SK-N-SH (cell line): ENCODE data around the gene LRRC43. TPM values are rescaled to one million over a fixed set of nuclear protein-coding genes. Genes with fewer than 3 reads are reported as not detected.

ENCODE experiments used
- CTCF ChIA-PET: fragments of 300-600, 350-600 bp; formaldehyde crosslinking; extraction: SDS; loops from one replicate; lab custom pipeline; 2021; lab: Yijun Ruan, JAX
- POLR2A ChIA-PET: fragments of 350-600 bp; sonication (Branson Sonifier 250); formaldehyde crosslinking; extraction: SDS; loops from one replicate; lab custom pipeline; 2020; ENCODE audit warnings: antibody characterized with exemption, inconsistent platforms; lab: Yijun Ruan, JAX
- DNase-seq: peaks from one replicate; pipeline ENCODE4 v3.0.0; 2012
- H2AFZ ChIP-seq: fragments of 200-600 bp; sonication (generic); 2 replicates; pipeline ENCODE4 v1.8.1; 2016; ENCODE audit warnings: antibody characterized with exemption, mild to moderate bottlenecking, low read depth
- H3F3A ChIP-seq: fragments of 200-600 bp; sonication (generic); replicated peaks from 2 replicates; pipeline ENCODE3; 2016; ENCODE audit warnings: antibody characterized with exemption, mild to moderate bottlenecking; ENCODE audit not compliant: insufficient read depth
- H3K27ac ChIP-seq, 2 experiments: fragments of 200-500 bp in 1 of 2; fragments of 200-600 bp in 1 of 2; sonication (Bioruptor generic) in 1 of 2; sonication (generic), shearing (Covaris generic) in 1 of 2; 2 replicates each; pipeline versions ENCODE4 v1.5.1 to v1.6.1; 2014 to 2016; ENCODE audit warnings: low read depth in 2 of 2, inconsistent platforms in 1 of 2, low read length in 1 of 2, mild to moderate bottlenecking in 1 of 2, mixed read lengths in 1 of 2
- H3K27me3 ChIP-seq: fragments of 200-600 bp; sonication (generic), shearing (Covaris generic); 2 replicates; pipeline ENCODE4 v1.6.1; 2016; ENCODE audit warnings: mixed run types; ENCODE audit not compliant: insufficient read depth
- H3K36me3 ChIP-seq, 2 experiments: fragments of 200-500 bp in 1 of 2; fragments of 200-600 bp in 1 of 2; sonication (Bioruptor generic) in 1 of 2; sonication (generic) in 1 of 2; replicated peaks in 1 of 2; 2 replicates each; pipeline versions ENCODE3 to v1.5.1; 2014 to 2016; ENCODE audit warnings: low read length in 1 of 2, mild to moderate bottlenecking in 1 of 2; ENCODE audit not compliant: insufficient read depth in 2 of 2, control insufficient read depth in 1 of 2
- H3K4me1 ChIP-seq, 2 experiments: fragments of 200-500 bp in 1 of 2; fragments of 200-600 bp in 1 of 2; sonication (Bioruptor generic) in 1 of 2; sonication (generic), shearing (Covaris generic) in 1 of 2; 2 replicates each; pipeline versions ENCODE4 v1.5.1 to v1.6.1; 2014 to 2016; ENCODE audit warnings: low read depth in 1 of 2, low read length in 1 of 2, mixed run types in 1 of 2; ENCODE audit not compliant: insufficient read depth in 2 of 2, control insufficient read depth in 1 of 2
- H3K4me2 ChIP-seq: fragments of 200-600 bp; sonication (generic), shearing (Covaris generic); 2 replicates; pipeline ENCODE4 v1.6.1; 2017; ENCODE audit warnings: mixed run types
- H3K4me3 ChIP-seq, 2 experiments: fragments of 200-500 bp in 1 of 2; fragments of 200-600 bp in 1 of 2; sonication (Bioruptor generic) in 1 of 2; sonication (generic), shearing (Covaris generic) in 1 of 2; 2 replicates each; pipeline versions ENCODE4 v1.5.1 to v1.8.1; 2014 to 2016; ENCODE audit warnings: low read depth in 2 of 2, inconsistent platforms in 1 of 2, low read length in 1 of 2, mild to moderate bottlenecking in 1 of 2, mixed read lengths in 1 of 2, moderate library complexity in 1 of 2
- H3K79me2 ChIP-seq: fragments of 200-600 bp; sonication (generic); 2 replicates; pipeline ENCODE4 v1.8.1; 2017; ENCODE audit warnings: mild to moderate bottlenecking; ENCODE audit not compliant: insufficient read depth
- H3K9ac ChIP-seq: fragments of 200-600 bp; sonication (generic); 2 replicates; pipeline ENCODE4 v1.6.1; 2017; ENCODE audit warnings: mixed run types
- H3K9me2 ChIP-seq: fragments of 200-600 bp; sonication (generic); 2 replicates; pipeline ENCODE4 v1.6.1; 2017; ENCODE audit warnings: mixed run types
- H3K9me3 ChIP-seq: fragments of 200-600 bp; sonication (generic); 2 replicates; pipeline ENCODE4 v1.6.1; 2017; ENCODE audit warnings: mixed run types, mild to moderate bottlenecking, moderate library complexity
- H4K20me1 ChIP-seq: fragments of 200-600 bp; sonication (generic); 2 replicates; pipeline ENCODE4 v1.6.1; 2017; ENCODE audit warnings: mild to moderate bottlenecking, mixed run types; ENCODE audit not compliant: insufficient read depth
- CHD2 ChIP-seq: fragments of 150-350 bp; IDR thresholded peaks from 2 replicates; pipeline ENCODE4 v1.6.1; 2018; ENCODE audit warnings: low read length; ENCODE audit not compliant: partially characterized antibody
- ELF1 ChIP-seq: IDR thresholded peaks from 2 replicates; pipeline ENCODE4 v1.4.0; 2012
- EP300 ChIP-seq, 2 experiments: IDR thresholded peaks; 2 replicates each; pipeline versions ENCODE4 v1.4.0 to v1.6.1; 2012; ENCODE audit warnings: borderline replicate concordance in 1 of 2, low read depth in 1 of 2, low read length in 1 of 2
- EZH2phosphoT487 ChIP-seq: fragments of 200-600 bp; sonication (generic); IDR thresholded peaks from 2 replicates; pipeline ENCODE4 v1.6.1; 2017; ENCODE audit warnings: low read depth, mixed run types, mild to moderate bottlenecking, antibody characterized with exemption, moderate library complexity, borderline replicate concordance
- FOSL2 ChIP-seq: IDR thresholded peaks from 2 replicates; pipeline ENCODE4 v1.4.0; 2012; ENCODE audit warnings: low read depth, mild to moderate bottlenecking, moderate library complexity, borderline replicate concordance
- FOXJ3 ChIP-seq: sonication (generic); formaldehyde crosslinking; IDR thresholded peaks from 2 replicates; pipeline ENCODE4 v1.5.1; 2020; ENCODE audit warnings: mild to moderate bottlenecking, missing genetic modification reagents
- FOXM1 ChIP-seq: IDR thresholded peaks from 2 replicates; pipeline ENCODE4 v1.4.0; 2012; ENCODE audit warnings: low read depth, mild to moderate bottlenecking
- GABPA ChIP-seq: IDR thresholded peaks from 2 replicates; pipeline ENCODE4 v1.4.0; 2012; ENCODE audit warnings: low read depth, mild to moderate bottlenecking
- GATA2 ChIP-seq: sonication (generic); formaldehyde crosslinking; IDR thresholded peaks from 2 replicates; pipeline ENCODE4 v1.5.0; 2020; ENCODE audit warnings: mild to moderate bottlenecking, missing genetic modification reagents
- MAX ChIP-seq: IDR thresholded peaks from 2 replicates; pipeline ENCODE4 v1.4.0; 2012; ENCODE audit warnings: low read depth
- MEF2A ChIP-seq: IDR thresholded peaks from 2 replicates; pipeline ENCODE4 v1.4.0; 2012; ENCODE audit warnings: low read depth, borderline replicate concordance
- MXI1 ChIP-seq: IDR thresholded peaks from 2 replicates; pipeline ENCODE4 v1.6.1; 2012; ENCODE audit warnings: mild to moderate bottlenecking, low read depth, low read length, improper control_type of control experiment
- NFIC ChIP-seq: IDR thresholded peaks from 2 replicates; pipeline ENCODE4 v1.4.0; 2012; ENCODE audit warnings: borderline replicate concordance
- NRF1 ChIP-seq: IDR thresholded peaks from 2 replicates; pipeline ENCODE4 v1.6.1; 2012; ENCODE audit warnings: low read depth, mild to moderate bottlenecking, low read length
- PBX3 ChIP-seq: IDR thresholded peaks from 2 replicates; pipeline ENCODE4; 2012
- RAD21 ChIP-seq: IDR thresholded peaks from 2 replicates; pipeline ENCODE4 v1.6.1; 2012; ENCODE audit warnings: mild to moderate bottlenecking, low read length
- RCOR1 ChIP-seq: fragments of 150-350 bp; IDR thresholded peaks from 2 replicates; pipeline ENCODE4 v1.6.1; 2017; ENCODE audit warnings: antibody characterized with exemption, low read length
- REST ChIP-seq: IDR thresholded peaks from 2 replicates; pipeline ENCODE4 v1.6.1; 2012; ENCODE audit warnings: mild to moderate bottlenecking, low read depth, low read length, moderate library complexity
- RFX5 ChIP-seq: IDR thresholded peaks from 2 replicates; pipeline ENCODE4 v1.6.1; 2012; ENCODE audit warnings: mild to moderate bottlenecking, improper control_type of control experiment, low read length
- RXRA ChIP-seq: IDR thresholded peaks from 2 replicates; pipeline ENCODE4 v1.4.0; 2012; ENCODE audit warnings: low read depth, mild to moderate bottlenecking, borderline replicate concordance
- SMC3 ChIP-seq: IDR thresholded peaks from 2 replicates; pipeline ENCODE4 v1.6.1; 2012; ENCODE audit warnings: low read depth, low read length, improper control_type of control experiment
- TAF1 ChIP-seq: IDR thresholded peaks from 2 replicates; pipeline ENCODE4 v1.6.1; 2012; ENCODE audit warnings: low read depth, mild to moderate bottlenecking, low read length, moderate library complexity, borderline replicate concordance
- TCF12 ChIP-seq: IDR thresholded peaks from 2 replicates; pipeline ENCODE4 v1.4.0; 2012
- YY1 ChIP-seq: IDR thresholded peaks from 2 replicates; pipeline ENCODE4 v1.4.0; 2012; ENCODE audit warnings: low read depth, mild to moderate bottlenecking
- WGBS: methylation state at CpG from one replicate; pipeline ENCODE4 v1.1.6; 2017; ENCODE audit warnings: low lambda C conversion rate; 5-methylcytosine and 5-hydroxymethylcytosine counted together
- polyA plus RNA-seq, 3 experiments: library from polyadenylated mRNA; depleted of rRNA; stranded (reverse); fragments of >200 nt; gene quantifications; 2 replicates each; pipeline ENCODE4 v1.2.3, GENCODE V29; 2012
- TF ChIP-seq, protein P1 (sequence below): IDR thresholded peaks from 2 replicates; pipeline ENCODE4 v1.4.0; 2012; ENCODE audit warnings: low read depth, borderline replicate concordance
- TF ChIP-seq, protein P2 (sequence below): IDR thresholded peaks from 2 replicates; pipeline ENCODE4 v1.4.0; 2012; ENCODE audit warnings: low read depth, borderline replicate concordance

Gene LRRC43
- polyA plus RNA-seq, 1 of the 3 experiments (the other 2 are of a cell fraction) = 0.94 TPM

DNA sequence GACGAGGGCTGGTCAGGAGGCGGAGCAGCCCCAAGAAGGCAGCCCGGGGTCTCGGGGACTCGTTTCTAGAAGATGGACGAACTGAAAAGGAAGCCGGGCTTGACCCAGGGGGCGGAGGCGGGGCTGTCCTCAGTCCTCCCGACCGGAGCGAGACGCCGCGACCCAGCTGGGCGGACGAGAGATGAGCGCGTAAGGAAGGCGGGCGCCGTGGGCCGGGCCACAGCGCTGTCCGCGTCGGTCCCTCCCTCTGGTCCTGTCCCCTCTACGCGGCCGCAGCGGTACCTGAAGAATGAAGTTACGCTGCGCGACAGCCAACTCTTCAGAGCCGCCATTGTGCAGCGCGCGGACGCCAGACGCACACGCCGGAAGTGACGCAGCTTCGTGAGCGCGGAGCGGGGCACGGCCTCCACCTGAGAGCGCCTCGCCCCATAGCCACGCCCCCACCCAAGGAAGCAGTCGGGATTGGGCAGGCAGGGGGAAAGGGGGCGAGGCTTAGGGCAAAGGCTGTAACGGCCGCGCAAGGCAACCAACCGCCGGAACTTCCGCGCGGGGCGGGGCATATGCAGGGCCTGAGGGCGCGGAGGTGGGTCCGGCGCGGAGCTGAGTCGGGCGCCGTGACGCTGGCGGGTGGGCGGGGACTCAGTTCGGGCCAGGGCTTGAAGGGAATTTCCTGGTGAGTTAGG lies 42.9 kb downstream of the LRRC43 start, which contains the start of gene DIABLO:
Gene DIABLO (minus strand): TSS at position 370 of the 683 bp plus-strand sequence. CDS start 38 bp downstream, at position 332.
- Histone ChIP-seq H3K9me2 (no peaks in the 10 kb centered on the region), H3K9me3 (no peaks in the 10 kb centered on the region), H3K4me1 (peaks cover 17 to 37% of the 10 kb centered on the region in 2 experiments), H3K27me3 (no peaks in the 10 kb centered on the region), H3K4me2 (peak within 1 kb of the TSS; percentile 97), H2AFZ (peak within 1 kb of the TSS; percentile 84), H3K4me3 (peak within 1 kb of the TSS; percentile 76 to 95), H3K36me3 (peaks cover 16 to 32% of the 10 kb centered on the region in 2 experiments), H3K9ac (peak within 1 kb of the TSS; percentile 95), H3F3A (peaks cover 18% of the 10 kb centered on the region), H3K27ac (peak within 1 kb of the TSS; percentile 98 to 100), H4K20me1 (peaks cover 34% of the 10 kb centered on the region), H3K79me2 (peaks cover 47% of the 10 kb centered on the region)
- ChIA-PET POLR2A (interaction anchor here (0.5 to 2.0 kb wide), 13 partner anchors 12 to 540 kb away, joined by 3 to 12 read pairs (median 3); partner anchors contain the start of gene B3GNT4), CTCF (interaction anchor here (1.0 to 4.1 kb wide), 7 partner anchors 9 to 130 kb away, joined by 3 to 22 read pairs (median 4); no protein-coding TSS in a partner anchor)
- WGBS = 2% methylated on average over 45 of the region's 74 CpGs
- peak; percentile 96 for DNase-seq
- TF ChIP-seq EP300 (IDR thresholded peaks at IDR 0.05; ENCODE audit: borderline replicate concordance in 1 of 2, low read depth in 1 of 2, low read length in 1 of 2) (no peak), REST (peak; percentile 61; the same call in 1 of the 2 replicates), CHD2 (peak; percentile 46), MEF2A (no peak), MXI1 (0 out of 2 replicates have a peak, but pooled peaks have one; percentile 23), PBX3 (peak; percentile 52; the same call in 1 of the 2 replicates), EZH2phosphoT487 (no peak), RAD21 (0 out of 2 replicates have a peak, but pooled peaks have one; percentile 10), GATA2 (no peak), RCOR1 (no peak), ELF1 (peak; percentile 67; the same call in 1 of the 2 replicates), TCF12 (no peak; the same call in 1 of the 2 replicates), GABPA (peak; percentile 88), RXRA (no peak), FOSL2 (no peak), TAF1 (peak; percentile 96), YY1 (peak; percentile 97), NFIC (0 out of 2 replicates have a peak, but pooled peaks have one; percentile 28), SMC3 (no peak), FOXJ3 (CRISPR knock-in tag) (no peak), NRF1 (peak; percentile 66), RFX5 (peak; percentile 67; the same call in 1 of the 2 replicates), MAX (peak; percentile 54; the same call in 1 of the 2 replicates), FOXM1 (no peak)
- TF ChIP-seq, protein P1, sequence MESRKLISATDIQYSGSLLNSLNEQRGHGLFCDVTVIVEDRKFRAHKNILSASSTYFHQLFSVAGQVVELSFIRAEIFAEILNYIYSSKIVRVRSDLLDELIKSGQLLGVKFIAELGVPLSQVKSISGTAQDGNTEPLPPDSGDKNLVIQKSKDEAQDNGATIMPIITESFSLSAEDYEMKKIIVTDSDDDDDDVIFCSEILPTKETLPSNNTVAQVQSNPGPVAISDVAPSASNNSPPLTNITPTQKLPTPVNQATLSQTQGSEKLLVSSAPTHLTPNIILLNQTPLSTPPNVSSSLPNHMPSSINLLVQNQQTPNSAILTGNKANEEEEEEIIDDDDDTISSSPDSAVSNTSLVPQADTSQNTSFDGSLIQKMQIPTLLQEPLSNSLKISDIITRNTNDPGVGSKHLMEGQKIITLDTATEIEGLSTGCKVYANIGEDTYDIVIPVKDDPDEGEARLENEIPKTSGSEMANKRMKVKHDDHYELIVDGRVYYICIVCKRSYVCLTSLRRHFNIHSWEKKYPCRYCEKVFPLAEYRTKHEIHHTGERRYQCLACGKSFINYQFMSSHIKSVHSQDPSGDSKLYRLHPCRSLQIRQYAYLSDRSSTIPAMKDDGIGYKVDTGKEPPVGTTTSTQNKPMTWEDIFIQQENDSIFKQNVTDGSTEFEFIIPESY = no peak
- TF ChIP-seq, protein P2, sequence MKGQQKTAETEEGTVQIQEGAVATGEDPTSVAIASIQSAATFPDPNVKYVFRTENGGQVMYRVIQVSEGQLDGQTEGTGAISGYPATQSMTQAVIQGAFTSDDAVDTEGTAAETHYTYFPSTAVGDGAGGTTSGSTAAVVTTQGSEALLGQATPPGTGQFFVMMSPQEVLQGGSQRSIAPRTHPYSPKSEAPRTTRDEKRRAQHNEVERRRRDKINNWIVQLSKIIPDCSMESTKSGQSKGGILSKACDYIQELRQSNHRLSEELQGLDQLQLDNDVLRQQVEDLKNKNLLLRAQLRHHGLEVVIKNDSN = no peak
